ENCODE results near the gene PRKCA.

GRCh38 chr17:66468241-66469087 is 166.1 kb downstream of the PRKCA start:
- no peak for TF ChIP-seq ZNF431 (CRISPR knock-in tag; IDR thresholded peaks at IDR 0.05; ENCODE audit: borderline replicate concordance, low read depth)
- TF ChIP-seq ZBTB21 (CRISPR knock-in tag; IDR thresholded peaks at IDR 0.05), result no peak
- TF ChIP-seq ZNF543 (CRISPR knock-in tag; IDR thresholded peaks at IDR 0.05), result no peak
- no peak for TF ChIP-seq XBP1 (CRISPR knock-in tag; IDR thresholded peaks at IDR 0.05)
- no peak for TF ChIP-seq TAF1 (CRISPR knock-in tag; IDR thresholded peaks at IDR 0.05)
- no peak for TF ChIP-seq TFE3 (CRISPR knock-in tag; IDR thresholded peaks at IDR 0.05)
- TF ChIP-seq MAX (IDR thresholded peaks at IDR 0.05), result no peak
- no peak for TF ChIP-seq HNRNPL (IDR thresholded peaks at IDR 0.05; ENCODE audit: low read depth, low read length)
- TF ChIP-seq EZH2 (conservative IDR thresholded peaks at IDR 0.05; ENCODE audit: low read depth, low read length), result no peak
- TF ChIP-seq ZHX1 (CRISPR knock-in tag; IDR thresholded peaks at IDR 0.05; ENCODE audit: low read depth), result no peak
- no peak for TF ChIP-seq ZNF263 (CRISPR knock-in tag; IDR thresholded peaks at IDR 0.05)

Measured in HepG2 (cell line).